ENCODE measurements around the gene SLC7A8. TPM values are rescaled to one million over a fixed set of nuclear protein-coding genes. Genes with fewer than 3 reads are reported as not detected.

SLC7A8 gene
- total RNA-seq, 1 donor from 2014 or later: 56.5 TPM

GRCh38 chr14:23104070-23104590 lies 79.3 kb downstream of the SLC7A8 start:
- Mint-ChIP-seq H3K4me1 (peaks cover 20% of the 10 kb centered on the region), H3K36me3 (peaks cover 2% of the 10 kb centered on the region), H3K27ac (no peak overlapping the region), H3K4me3 (no peak overlapping the region), H3K27me3 (ENCODE audit: insufficient read depth, low read depth) (peaks cover 6% of the 10 kb centered on the region), H3K9me3 (peaks cover 4% of the 10 kb centered on the region)
- DNase-seq (ENCODE audit: low spot score): no peak
- H3K9ac ChIP-seq: no peak overlapping the region
- H4K20me1 ChIP-seq (ENCODE audit: low read depth): no peaks in the 10 kb centered on the region
- H3K27ac ChIP-seq: no peak overlapping the region
- H3K79me2 ChIP-seq (ENCODE audit: low read depth): peaks cover 2% of the 10 kb centered on the region
- H3F3A ChIP-seq (ENCODE audit: low read depth): peaks cover 13% of the 10 kb centered on the region
- TF ChIP-seq EZH2phosphoT487 (IDR thresholded peaks at IDR 0.05) (no peak), EZH2 (IDR thresholded peaks at IDR 0.05) (no peak), CTCF (IDR thresholded peaks at IDR 0.05) (no peak)
- no peaks in the 10 kb centered on the region for H3K27me3 ChIP-seq
- H3K9me3 ChIP-seq (ENCODE audit: low read depth): no peaks in the 10 kb centered on the region
- peak overlapping the region; percentile 63 for H2AFZ ChIP-seq (replicated peaks)
- H3K4me3 ChIP-seq: no peak overlapping the region
- no peak overlapping the region for H3K4me2 ChIP-seq
- no peaks in the 10 kb centered on the region for H3K36me3 ChIP-seq
- peaks cover 8% of the 10 kb centered on the region for H3K4me1 ChIP-seq

GRCh38 chr14:23103581-23103980 lies 79.9 kb downstream of the SLC7A8 start:
- H3K4me3 ChIP-seq: no peak overlapping the region
- no peaks in the 10 kb centered on the region for H3K27me3 ChIP-seq
- Mint-ChIP-seq H3K9me3 (peaks cover 2% of the 10 kb centered on the region), H3K4me1 (peaks cover 20% of the 10 kb centered on the region), H3K27me3 (ENCODE audit: insufficient read depth, low read depth) (peaks cover 6% of the 10 kb centered on the region), H3K27ac (no peak overlapping the region), H3K4me3 (no peak overlapping the region), H3K36me3 (peaks cover 6% of the 10 kb centered on the region)
- no peak overlapping the region for H2AFZ ChIP-seq (replicated peaks)
- H3K36me3 ChIP-seq: no peaks in the 10 kb centered on the region
- peaks cover 7% of the 10 kb centered on the region for H3K79me2 ChIP-seq (ENCODE audit: low read depth)
- H3K27ac ChIP-seq: no peak overlapping the region
- H3F3A ChIP-seq (ENCODE audit: low read depth): peaks cover 13% of the 10 kb centered on the region
- H3K4me2 ChIP-seq: no peak overlapping the region
- peaks cover 8% of the 10 kb centered on the region for H3K4me1 ChIP-seq
- no peak overlapping the region for H3K9ac ChIP-seq
- DNase-seq (ENCODE audit: low spot score): no peak
- no peak for TF ChIP-seq EZH2 (IDR thresholded peaks at IDR 0.05)
- no peak for TF ChIP-seq EZH2phosphoT487 (IDR thresholded peaks at IDR 0.05)
- no peak for TF ChIP-seq CTCF (IDR thresholded peaks at IDR 0.05)
- no peaks in the 10 kb centered on the region for H3K9me3 ChIP-seq (ENCODE audit: low read depth)
- no peaks in the 10 kb centered on the region for H4K20me1 ChIP-seq (ENCODE audit: low read depth)

- Histone ChIP-seq H3K4me3 (no peak overlapping the region), H4K20me1 (ENCODE audit: low read depth) (no peaks in the 10 kb centered on the region), H3K9me3 (ENCODE audit: low read depth) (no peaks in the 10 kb centered on the region), H3K79me2 (ENCODE audit: low read depth) (peaks cover 15% of the 10 kb centered on the region), H3K9ac (no peak overlapping the region), H3K4me1 (peaks cover 8% of the 10 kb centered on the region), H3K36me3 (no peaks in the 10 kb centered on the region), H3F3A (ENCODE audit: low read depth) (peaks cover 15% of the 10 kb centered on the region), H3K4me2 (no peak overlapping the region), H3K27ac (no peak overlapping the region), H2AFZ (replicated peaks) (no peak overlapping the region), H3K27me3 (no peaks in the 10 kb centered on the region)
- Mint-ChIP-seq H3K27me3 (ENCODE audit: insufficient read depth, low read depth) (peaks cover 6% of the 10 kb centered on the region), H3K27ac (peak overlapping the region; percentile 37), H3K36me3 (peaks cover 6% of the 10 kb centered on the region), H3K4me1 (peaks cover 20% of the 10 kb centered on the region), H3K4me3 (no peak overlapping the region), H3K9me3 (peaks cover 2% of the 10 kb centered on the region)
- DNase-seq (ENCODE audit: low spot score): no peak
- no peak for TF ChIP-seq CTCF (IDR thresholded peaks at IDR 0.05)
- no peak for TF ChIP-seq EZH2 (IDR thresholded peaks at IDR 0.05)
- TF ChIP-seq EZH2phosphoT487 (IDR thresholded peaks at IDR 0.05): no peak
These were observed 80.7 kb downstream of the SLC7A8 start for GRCh38 chr14:23102801-23103200.

Measured in neural progenitor cell (in vitro differentiated cells).